ENCODE data around the gene SAMD10. TPM values are rescaled to one million over a fixed set of nuclear protein-coding genes. Genes with fewer than 3 reads are reported as not detected.

Gene SAMD10
- polyA plus RNA-seq, 1 of the 3 experiments (the other 2 are of a cell fraction) = 11.6 TPM

GRCh38 chr20:63966172-63966943 is 13.1 kb downstream of the SAMD10 start:
- no peak for DNase-seq
- POLR2A ChIA-PET = no interaction called here

GRCh38 chr20:63964412-63964811 is 15.0 kb downstream of the SAMD10 start:
- TF ChIP-seq IRF3 (IDR thresholded peaks at IDR 0.05; ENCODE audit: low read depth, low read length) (no peak), CHD2 (IDR thresholded peaks at IDR 0.05; ENCODE audit: low read length, partially characterized antibody) (no peak), MEF2A (IDR thresholded peaks at IDR 0.05; ENCODE audit: borderline replicate concordance, low read depth) (no peak), USF2 (IDR thresholded peaks at IDR 0.05; ENCODE audit: borderline replicate concordance, low read depth, low read length) (no peak), RXRA (IDR thresholded peaks at IDR 0.05; ENCODE audit: borderline replicate concordance, low read depth) (no peak), JUND (IDR thresholded peaks at IDR 0.05) (no peak), POLR2AphosphoS5 (IDR thresholded peaks at IDR 0.05; ENCODE audit: low read depth, low read length) (no peak)
- TF ChIP-seq, protein P1, sequence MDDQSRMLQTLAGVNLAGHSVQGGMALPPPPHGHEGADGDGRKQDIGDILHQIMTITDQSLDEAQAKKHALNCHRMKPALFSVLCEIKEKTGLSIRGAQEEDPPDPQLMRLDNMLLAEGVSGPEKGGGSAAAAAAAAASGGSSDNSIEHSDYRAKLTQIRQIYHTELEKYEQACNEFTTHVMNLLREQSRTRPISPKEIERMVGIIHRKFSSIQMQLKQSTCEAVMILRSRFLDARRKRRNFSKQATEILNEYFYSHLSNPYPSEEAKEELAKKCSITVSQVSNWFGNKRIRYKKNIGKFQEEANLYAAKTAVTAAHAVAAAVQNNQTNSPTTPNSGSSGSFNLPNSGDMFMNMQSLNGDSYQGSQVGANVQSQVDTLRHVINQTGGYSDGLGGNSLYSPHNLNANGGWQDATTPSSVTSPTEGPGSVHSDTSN (IDR thresholded peaks at IDR 0.05) = no peak
- Histone ChIP-seq H3K9ac (no peak overlapping the region), H3F3A (replicated peaks; ENCODE audit: insufficient read depth) (no peaks in the 10 kb centered on the region), H3K9me3 (no peaks in the 10 kb centered on the region), H3K27ac (ENCODE audit: low read depth in 2 of 2, low read length in 1 of 2) (no peak overlapping the region), H3K4me2 (no peak overlapping the region), H3K4me3 (ENCODE audit: low read depth in 2 of 2, low read length in 1 of 2) (no peak overlapping the region), H3K4me1 (ENCODE audit: control insufficient read depth in 1 of 2, insufficient read depth in 2 of 2, low read depth in 1 of 2, low read length in 1 of 2) (peaks cover 7 to 12% of the 10 kb centered on the region in 2 experiments; a peak in 2 of 4 replicates), H3K9me2 (no peaks in the 10 kb centered on the region), H3K79me2 (ENCODE audit: insufficient read depth) (peaks cover 15% of the 10 kb centered on the region), H2AFZ (ENCODE audit: low read depth) (no peak overlapping the region), H3K36me3 (replicated peaks in 1 of 2; ENCODE audit: control insufficient read depth in 1 of 2, insufficient read depth in 2 of 2, low read length in 1 of 2) (peaks cover 0 to 68% of the 10 kb centered on the region in 2 experiments), H3K27me3 (ENCODE audit: insufficient read depth) (no peaks in the 10 kb centered on the region), H4K20me1 (ENCODE audit: insufficient read depth) (no peaks in the 10 kb centered on the region)
- POLR2A ChIA-PET = no interaction called here
- DNase-seq = no peak
- CTCF ChIA-PET = interaction anchor here (1.4 to 1.7 kb wide), 3 partner anchors 10 to 189 kb away, joined by 4 to 7 read pairs (median 6); partner anchors contain the start of gene PRPF6
- 100% methylated on average over 6 of the region's 16 CpGs for WGBS (ENCODE audit: low lambda C conversion rate)

More at GRCh38 chr20:63966172-63966943, 13.1 kb downstream of the SAMD10 start:
- no peak overlapping the region for H3K27ac ChIP-seq (ENCODE audit: low read depth in 2 of 2, low read length in 1 of 2)
- TF ChIP-seq SMC3 (IDR thresholded peaks at IDR 0.05; ENCODE audit: low read depth, low read length) (no peak), RFX5 (IDR thresholded peaks at IDR 0.05; ENCODE audit: low read length) (no peak), ZBTB33 (IDR thresholded peaks at IDR 0.05; ENCODE audit: borderline replicate concordance, low read depth) (no peak), SIN3A (IDR thresholded peaks at IDR 0.05; ENCODE audit: borderline replicate concordance, low read depth, low read length) (no peak), MAX (IDR thresholded peaks at IDR 0.05; ENCODE audit: low read depth) (no peak), USF2 (IDR thresholded peaks at IDR 0.05; ENCODE audit: borderline replicate concordance, low read depth, low read length) (no peak), MEF2A (IDR thresholded peaks at IDR 0.05; ENCODE audit: borderline replicate concordance, low read depth) (no peak), FOXM1 (IDR thresholded peaks at IDR 0.05; ENCODE audit: low read depth) (no peak), EZH2phosphoT487 (IDR thresholded peaks at IDR 0.05; ENCODE audit: borderline replicate concordance, low read depth) (no peak)
- H3K4me1 ChIP-seq (ENCODE audit: control insufficient read depth in 1 of 2, insufficient read depth in 2 of 2, low read depth in 1 of 2, low read length in 1 of 2) = peaks cover 7 to 16% of the 10 kb centered on the region in 2 experiments; a peak in 2 of 4 replicates
- no peaks in the 10 kb centered on the region for H3K9me3 ChIP-seq
- H3K4me3 ChIP-seq (ENCODE audit: low read depth in 2 of 2, low read length in 1 of 2) = no peak overlapping the region
- WGBS (ENCODE audit: low lambda C conversion rate) = 94% methylated on average over 24 of the region's 27 CpGs
- no peaks in the 10 kb centered on the region for H4K20me1 ChIP-seq (ENCODE audit: insufficient read depth)
- peaks cover 0 to 55% of the 10 kb centered on the region in 2 experiments for H3K36me3 ChIP-seq (replicated peaks in 1 of 2; ENCODE audit: control insufficient read depth in 1 of 2, insufficient read depth in 2 of 2, low read length in 1 of 2)
- peaks cover 15% of the 10 kb centered on the region for H3K79me2 ChIP-seq (ENCODE audit: insufficient read depth)
- no peaks in the 10 kb centered on the region for H3K9me2 ChIP-seq
- no peaks in the 10 kb centered on the region for H3K27me3 ChIP-seq (ENCODE audit: insufficient read depth)
- no peak overlapping the region for H3K4me2 ChIP-seq
- no peaks in the 10 kb centered on the region for H3F3A ChIP-seq (replicated peaks; ENCODE audit: insufficient read depth)
- CTCF ChIA-PET = no interaction called here
- H2AFZ ChIP-seq (ENCODE audit: low read depth) = no peak overlapping the region
- H3K9ac ChIP-seq = no peak overlapping the region
